Natural killer cell (primary cell): ENCODE results near the gene SPEF2. TPM values are rescaled to one million over a fixed set of nuclear protein-coding genes. Genes with fewer than 3 reads are reported as not detected.

Source experiments
- ATAC-seq, 3 donors: fragments of 150-1000 bp in 2 of 3; fragments of 200-7000 bp in 1 of 3; cut with Tn5 transposase; 1 replicate in 1 of 3; 2 replicates in 2 of 3; pipeline ENCODE4 v1.10.0; 2021; ENCODE audit warnings: mild to moderate bottlenecking in 2 of 3, moderate library complexity in 2 of 3
- DNase-seq, 2 donors: peaks; one replicate each; pipeline versions ENCODE4 v3.0.0 to v3.0.0-alpha.2; 2013 to 2021; ENCODE audit warnings: mixed read lengths in 1 of 2
- H3K27ac ChIP-seq: one replicate; pipeline ENCODE4 v1.5.1; 2013; ENCODE audit warnings: mild to moderate bottlenecking, low read length
- H3K27me3 ChIP-seq: one replicate; pipeline ENCODE4 v1.6.1; 2013; ENCODE audit warnings: low read length; ENCODE audit not compliant: control insufficient read depth, insufficient read depth
- H3K36me3 ChIP-seq: one replicate; pipeline ENCODE4 v1.6.1; 2013; ENCODE audit warnings: low read length; ENCODE audit not compliant: control insufficient read depth, insufficient read depth
- H3K4me1 ChIP-seq: one replicate; pipeline ENCODE4 v1.6.1; 2013; ENCODE audit warnings: low read length; ENCODE audit not compliant: control insufficient read depth, insufficient read depth
- H3K4me3 ChIP-seq: one replicate; pipeline ENCODE4 v1.5.1; 2013; ENCODE audit warnings: low read length
- H3K9me3 ChIP-seq: one replicate; pipeline ENCODE4 v1.6.1; 2013; ENCODE audit warnings: low read length; ENCODE audit not compliant: control insufficient read depth, insufficient read depth
- H3K27ac Mint-ChIP-seq, 2 donors: one replicate each; pipeline ENCODE4 v1.8.0; 2022; ENCODE audit warnings: mild to moderate bottlenecking in 2 of 2, mixed read lengths in 2 of 2, moderate library complexity in 1 of 2
- H3K27me3 Mint-ChIP-seq, 2 donors: one replicate each; pipeline ENCODE4 v1.8.0; 2022; ENCODE audit warnings: low read depth in 2 of 2, mixed read lengths in 2 of 2
- H3K36me3 Mint-ChIP-seq: one replicate; pipeline ENCODE4 v1.8.0; 2022; ENCODE audit warnings: mixed read lengths
- H3K4me1 Mint-ChIP-seq, 2 donors: one replicate each; pipeline ENCODE4 v1.8.0; 2022; ENCODE audit warnings: mixed read lengths in 2 of 2
- H3K4me3 Mint-ChIP-seq: one replicate; pipeline ENCODE4 v1.8.0; 2022; ENCODE audit warnings: mild to moderate bottlenecking, moderate library complexity, mixed read lengths
- H3K9me3 Mint-ChIP-seq, 2 donors: one replicate each; pipeline ENCODE4 v1.8.0; 2022; ENCODE audit warnings: mixed read lengths in 2 of 2
- CTCF ChIP-seq: fragments of 200-600 bp; IDR thresholded peaks from one replicate; pipeline ENCODE4 v1.8.0; 2022; ENCODE audit warnings: antibody characterized with exemption
- WGBS: methylation state at CpG from one replicate; pipeline ENCODE4 v1.1.7; 2013; ENCODE audit warnings: missing lambda C conversion rate; ENCODE audit not compliant: insufficient coverage; 5-methylcytosine and 5-hydroxymethylcytosine counted together
- intact Hi-C: fragments of 100-400 bp; cut with micrococcal nuclease; formaldehyde crosslinking; loops from one replicate; pipeline ENCODE4 v1.14.2; 2022
- total RNA-seq, 4 donors: library from RNA; stranded (reverse); fragments of 120-200 nt in 1 of 4; gene quantifications; one replicate each; pipeline versions ENCODE4 v1.2.3 to v1.2.4, GENCODE V29; 2013 to 2022

Gene SPEF2
- total RNA-seq, 3 donors from 2014 or later (not counting 1 experiment from before 2014, with no cell fraction given): 6.2 to 13.1 (median 8.5) TPM

- Mint-ChIP-seq H3K4me3 (peak overlapping the region; percentile 51), H3K9me3 (no peaks in the 10 kb centered on the region), H3K4me1 (peaks cover 15 to 21% of the 10 kb centered on the region in 2 donors), H3K27ac (peak overlapping the region; percentile 53 to 81), H3K27me3 (no peaks in the 10 kb centered on the region), H3K36me3 (no peaks in the 10 kb centered on the region)
- ATAC-seq (peak; percentile 72 to 88 (median 77)), DNase-seq (peak in 1 of 2 donors; percentile 90)
- Histone ChIP-seq H3K36me3 (no peaks in the 10 kb centered on the region), H3K4me1 (peaks cover 14% of the 10 kb centered on the region), H3K9me3 (no peaks in the 10 kb centered on the region), H3K27me3 (no peaks in the 10 kb centered on the region), H3K4me3 (no peak overlapping the region), H3K27ac (peak overlapping the region; percentile 91)
- WGBS: 16% methylated on average over 1 of the region's 3 CpGs
- intact Hi-C loops: loop anchor here (2.0 kb wide), 1 partner anchor 44 kb away; no protein-coding TSS in a partner anchor
- no peak for TF ChIP-seq CTCF
Observed at GRCh38 chr5:35811108-35811741, 193.6 kb downstream of the SPEF2 start.

DNA sequence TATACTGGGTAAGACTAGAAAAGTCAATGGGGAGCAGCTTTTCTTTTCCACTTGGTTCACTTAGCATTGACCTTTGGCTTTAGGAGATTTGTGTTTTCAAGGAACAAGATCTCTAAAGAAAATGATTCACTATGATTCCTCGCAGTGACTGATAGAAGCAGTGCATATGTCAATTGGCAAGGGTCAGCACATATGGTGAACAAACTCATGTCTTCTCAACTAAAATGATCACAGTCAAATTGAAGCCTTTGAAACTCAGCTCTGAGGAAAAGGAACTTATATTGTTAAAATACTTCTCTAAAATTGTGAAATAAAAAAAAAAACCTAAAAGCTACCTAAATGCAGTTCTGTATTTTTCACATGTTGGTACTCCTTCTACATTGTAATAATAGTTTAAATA is 195.9 kb downstream of the SPEF2 start:
- Mint-ChIP-seq H3K4me3 (no peak overlapping the region), H3K27me3 (no peaks in the 10 kb centered on the region), H3K27ac (no peak overlapping the region), H3K9me3 (no peaks in the 10 kb centered on the region), H3K36me3 (no peaks in the 10 kb centered on the region), H3K4me1 (peaks cover 15 to 21% of the 10 kb centered on the region in 2 donors)
- intact Hi-C loops: no loop called here
- peaks cover 20% of the 10 kb centered on the region for H3K4me1 ChIP-seq
- ATAC-seq (no peak), DNase-seq (no peak)
- no peaks in the 10 kb centered on the region for H3K36me3 ChIP-seq
- no peak overlapping the region for H3K27ac ChIP-seq
- no peaks in the 10 kb centered on the region for H3K27me3 ChIP-seq
- no peak overlapping the region for H3K4me3 ChIP-seq
- 92% methylated on average over 1 of the region's 1 CpG for WGBS
- no peak for TF ChIP-seq CTCF
- no peaks in the 10 kb centered on the region for H3K9me3 ChIP-seq

- Mint-ChIP-seq H3K36me3 (no peaks in the 10 kb centered on the region), H3K27ac (no peak overlapping the region), H3K9me3 (no peaks in the 10 kb centered on the region), H3K27me3 (no peaks in the 10 kb centered on the region), H3K4me3 (no peak overlapping the region), H3K4me1 (peaks cover 16 to 20% of the 10 kb centered on the region in 2 donors)
- WGBS: 87% methylated on average over 10 of the region's 10 CpGs
- Histone ChIP-seq H3K36me3 (no peaks in the 10 kb centered on the region), H3K27ac (no peak overlapping the region), H3K4me1 (peaks cover 22% of the 10 kb centered on the region), H3K4me3 (no peak overlapping the region), H3K9me3 (no peaks in the 10 kb centered on the region), H3K27me3 (no peaks in the 10 kb centered on the region)
- DNase-seq (peak in 1 of 2 donors; percentile 68), ATAC-seq (peak in 1 of 3 donors; percentile 36)
- no peak for TF ChIP-seq CTCF
- intact Hi-C loops: no loop called here
Observed at GRCh38 chr5:35815089-35815936, 197.7 kb downstream of the SPEF2 start.
